CD4-positive, alpha-beta memory T cell (primary cell): ENCODE measurements around the gene GLG1. TPM values are rescaled to one million over a fixed set of nuclear protein-coding genes. Genes with fewer than 3 reads are reported as not detected.
A peak's percentile ranks its signal among the peaks of the same experiment; 100 is the strongest.

Experiments used
- CTCF ChIA-PET: fragments of 350-600 bp; sonication (Branson Sonifier 250); formaldehyde crosslinking; loops from one replicate; lab custom pipeline; 2021; ENCODE audit warnings: inconsistent platforms; ENCODE audit not compliant: partially characterized antibody; lab: Charles Lee
- POLR2A ChIA-PET: fragments of 350-600 bp; sonication (Branson Sonifier 250); formaldehyde crosslinking; loops from one replicate; lab custom pipeline; 2021; ENCODE audit not compliant: partially characterized antibody; lab: Charles Lee
- DNase-seq, 5 donors: peaks; one replicate each; pipeline versions ENCODE4 v3.0.0 to v3.0.0-alpha.2; 2020 to 2022; ENCODE audit warnings: mixed read lengths in 1 of 5
- H3K27ac ChIP-seq: one replicate; pipeline ENCODE4 v1.7.0; 2013; ENCODE audit warnings: low read depth, low read length
- H3K27me3 ChIP-seq: 2 replicates; pipeline ENCODE4 v1.7.0; 2013; ENCODE audit warnings: mild to moderate bottlenecking, low read length, moderate library complexity; ENCODE audit not compliant: insufficient read depth
- H3K36me3 ChIP-seq: 2 replicates; pipeline ENCODE4 v1.7.0; 2013; ENCODE audit warnings: mild to moderate bottlenecking, low read length, moderate library complexity; ENCODE audit not compliant: insufficient read depth
- H3K4me1 ChIP-seq: 2 replicates; pipeline ENCODE4 v1.7.0; 2013; ENCODE audit warnings: mild to moderate bottlenecking, low read length, moderate library complexity; ENCODE audit not compliant: insufficient read depth
- H3K4me3 ChIP-seq, 2 donors: one replicate each; pipeline ENCODE4 v1.7.0; 2013; ENCODE audit warnings: low read length in 2 of 2, mild to moderate bottlenecking in 1 of 2
- H3K9me3 ChIP-seq, 2 donors: one replicate each; pipeline ENCODE4 v1.7.0; 2013; ENCODE audit warnings: low read length in 2 of 2, control low read depth in 1 of 2; ENCODE audit not compliant: control insufficient read depth in 1 of 2
- H3K27ac Mint-ChIP-seq, 7 donors: one replicate each; pipeline ENCODE4 v1.8.0; 2020 to 2021; ENCODE audit warnings: mixed read lengths in 7 of 7, mild to moderate bottlenecking in 6 of 7, inconsistent platforms in 3 of 7, moderate library complexity in 3 of 7
- H3K27me3 Mint-ChIP-seq, 2 donors: one replicate each; pipeline ENCODE4 v1.8.0; 2020 to 2021; ENCODE audit warnings: mixed read lengths in 2 of 2
- H3K36me3 Mint-ChIP-seq, 2 donors: one replicate each; pipeline ENCODE4 v1.8.0; 2020 to 2021; ENCODE audit warnings: mixed read lengths in 2 of 2, inconsistent platforms in 1 of 2, mild to moderate bottlenecking in 1 of 2
- H3K4me1 Mint-ChIP-seq, 4 donors: one replicate each; pipeline ENCODE4 v1.8.0; 2020 to 2021; ENCODE audit warnings: mixed read lengths in 4 of 4, mild to moderate bottlenecking in 1 of 4
- H3K4me3 Mint-ChIP-seq, 8 donors: one replicate each; pipeline ENCODE4 v1.8.0; 2020 to 2021; ENCODE audit warnings: mixed read lengths in 8 of 8, mild to moderate bottlenecking in 7 of 8, moderate library complexity in 6 of 8, inconsistent platforms in 3 of 8
- H3K9me3 Mint-ChIP-seq, 8 donors: one replicate each; pipeline ENCODE4 v1.8.0; 2020 to 2021; ENCODE audit warnings: mixed read lengths in 8 of 8, mild to moderate bottlenecking in 5 of 8, inconsistent platforms in 3 of 8, moderate library complexity in 1 of 8
- intact Hi-C: fragments of 100-400 bp; cut with micrococcal nuclease; formaldehyde crosslinking; loops from one replicate; pipeline ENCODE4 v1.15.1; 2023
- polyA plus RNA-seq, 2 donors: library from polyadenylated mRNA; unstranded; fragments of 300-500 nt; fragmentation: Illumina TruSeq; gene quantifications; one replicate each; pipeline ENCODE4 v1.2.3, GENCODE V29; 2021
- total RNA-seq, 2 experiments: library from RNA; stranded (reverse); gene quantifications; one replicate each; pipeline ENCODE4 v1.2.3, GENCODE V29; 2021

GLG1 gene
- total and polyA plus RNA-seq, 4 experiments from 2014 or later, result 121 to 209 (median 175) TPM

GRCh38 chr16:74474416-74474815 is 132.5 kb downstream of the GLG1 start:
- intact Hi-C loops, result no loop called here
- Mint-ChIP-seq H3K9me3 (no peaks in the 10 kb centered on the region), H3K27ac (peak overlapping the region in 2 of 7 donors; percentile 30 to 32), H3K36me3 (peaks cover 68 to 79% of the 10 kb centered on the region in 2 donors), H3K4me1 (peaks cover 0 to 4% (median 2%) of the 10 kb centered on the region in 4 donors), H3K4me3 (no peak overlapping the region), H3K27me3 (no peaks in the 10 kb centered on the region)
- Histone ChIP-seq H3K36me3 (peaks cover 71% of the 10 kb centered on the region), H3K27me3 (no peaks in the 10 kb centered on the region), H3K4me3 (no peak overlapping the region), H3K9me3 (no peaks in the 10 kb centered on the region), H3K27ac (no peak overlapping the region), H3K4me1 (no peaks in the 10 kb centered on the region)
- ChIA-PET POLR2A (no interaction called here), CTCF (interaction anchor here (1.9 kb wide), 1 partner anchor 165 kb away, joined by 6 read pairs; no protein-coding TSS in a partner anchor)
- no peak for DNase-seq

GRCh38 chr16:74472540-74472939 is 134.4 kb downstream of the GLG1 start:
- Histone ChIP-seq H3K27me3 (no peaks in the 10 kb centered on the region), H3K36me3 (peaks cover 85% of the 10 kb centered on the region), H3K4me1 (peaks cover 5% of the 10 kb centered on the region), H3K9me3 (no peaks in the 10 kb centered on the region), H3K27ac (no peak overlapping the region), H3K4me3 (no peak overlapping the region)
- intact Hi-C loops, result no loop called here
- Mint-ChIP-seq H3K27ac (no peak overlapping the region), H3K27me3 (no peaks in the 10 kb centered on the region), H3K4me3 (no peak overlapping the region), H3K36me3 (peaks cover 69 to 84% of the 10 kb centered on the region in 2 donors), H3K4me1 (peaks cover 4 to 17% (median 6%) of the 10 kb centered on the region in 4 donors), H3K9me3 (no peaks in the 10 kb centered on the region)
- ChIA-PET CTCF (no interaction called here), POLR2A (no interaction called here)
- DNase-seq, result no peak

DNA sequence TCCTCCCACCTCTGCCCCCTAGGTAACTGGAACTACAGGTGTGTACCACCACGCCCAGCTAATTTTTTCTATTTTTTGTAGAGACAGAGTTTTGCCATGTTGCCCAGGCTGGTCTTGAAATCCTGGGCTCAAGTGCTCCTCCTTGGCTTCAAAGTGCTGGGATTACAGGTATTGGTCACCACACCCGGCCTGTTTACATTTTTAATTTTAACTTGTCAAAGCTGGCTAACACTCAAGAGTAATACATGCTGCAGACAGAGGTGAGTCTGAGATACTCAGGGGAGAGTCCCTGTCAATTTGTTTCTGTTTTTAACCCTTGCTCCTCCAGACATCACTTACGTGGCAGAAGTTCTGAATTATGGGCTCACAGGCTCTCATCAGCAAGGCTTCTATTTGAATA is 134.9 kb downstream of the GLG1 start:
- ChIA-PET POLR2A (no interaction called here), CTCF (no interaction called here)
- Mint-ChIP-seq H3K36me3 (peaks cover 70 to 84% of the 10 kb centered on the region in 2 donors), H3K4me1 (peaks cover 9 to 22% (median 12%) of the 10 kb centered on the region in 4 donors), H3K4me3 (no peak overlapping the region), H3K27ac (peak overlapping the region in 1 of 7 donors; percentile 30), H3K9me3 (no peaks in the 10 kb centered on the region), H3K27me3 (no peaks in the 10 kb centered on the region)
- no peak overlapping the region for H3K4me3 ChIP-seq
- no peaks in the 10 kb centered on the region for H3K27me3 ChIP-seq
- peaks cover 90% of the 10 kb centered on the region for H3K36me3 ChIP-seq
- no peak for DNase-seq
- peaks cover 10% of the 10 kb centered on the region for H3K4me1 ChIP-seq
- no peaks in the 10 kb centered on the region for H3K9me3 ChIP-seq
- no peak overlapping the region for H3K27ac ChIP-seq
- intact Hi-C loops, result no loop called here

DNA sequence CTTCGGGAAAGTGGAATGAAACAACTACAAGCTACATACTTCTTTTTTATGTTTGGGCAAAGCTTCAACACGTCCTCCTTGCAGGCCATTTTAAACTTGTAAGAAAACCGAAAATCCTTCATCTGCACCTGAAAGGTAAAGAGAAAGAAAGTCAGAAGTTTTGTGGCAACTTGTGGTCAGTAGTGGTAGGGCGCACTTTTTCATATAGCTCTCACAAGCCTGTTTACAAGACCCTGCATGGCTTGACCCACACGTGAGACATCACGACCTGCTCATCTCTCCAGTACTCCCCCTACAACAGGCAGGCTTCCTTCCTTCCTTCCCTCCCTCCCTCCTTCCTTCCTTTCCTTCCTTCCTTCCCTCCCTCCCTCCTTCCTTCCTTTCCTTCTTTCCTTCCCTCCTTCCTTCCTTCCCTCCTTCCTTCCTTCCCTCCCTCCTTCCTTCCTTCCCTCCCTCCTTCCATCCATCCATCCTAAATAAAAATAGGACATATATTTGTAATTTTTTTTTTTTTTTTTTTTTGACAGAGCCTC is 136.9 kb downstream of the GLG1 start:
- no peaks in the 10 kb centered on the region for H3K27me3 Mint-ChIP-seq
- peaks cover 67 to 85% of the 10 kb centered on the region in 2 donors for H3K36me3 Mint-ChIP-seq
- intact Hi-C loops, result loop anchor here (5.0 kb wide), 1 partner anchor 152 kb away; no protein-coding TSS in a partner anchor

GRCh38 chr16:74468807-74469525 is 137.9 kb downstream of the GLG1 start:
- Mint-ChIP-seq H3K27me3 (no peaks in the 10 kb centered on the region), H3K27ac (peak overlapping the region in 3 of 7 donors; percentile 18 to 41 (median 41)), H3K4me1 (peaks cover 17 to 33% (median 21%) of the 10 kb centered on the region in 4 donors), H3K36me3 (peaks cover 68 to 85% of the 10 kb centered on the region in 2 donors), H3K4me3 (no peak overlapping the region), H3K9me3 (no peaks in the 10 kb centered on the region)
- no peak overlapping the region for H3K4me3 ChIP-seq
- ChIA-PET POLR2A (interaction anchor here (0.7 kb wide), 1 partner anchor 198 kb away, joined by 4 read pairs; the partner anchor contains the start of gene RFWD3), CTCF (interaction anchor here (0.6 to 2.5 kb wide), 3 partner anchors 30 to 154 kb away, joined by 3 to 10 read pairs (median 4); no protein-coding TSS in a partner anchor)
- H3K36me3 ChIP-seq, result peaks cover 84% of the 10 kb centered on the region
- H3K27ac ChIP-seq, result no peak overlapping the region
- no peak for DNase-seq
- H3K27me3 ChIP-seq, result no peaks in the 10 kb centered on the region
- no peaks in the 10 kb centered on the region for H3K9me3 ChIP-seq
- intact Hi-C loops, result loop anchor here (5.0 kb wide), 1 partner anchor 153 kb away; no protein-coding TSS in a partner anchor
- peaks cover 20% of the 10 kb centered on the region for H3K4me1 ChIP-seq

More for the DNA sequence above, 136.9 kb downstream of the GLG1 start:
- ChIA-PET POLR2A (no interaction called here), CTCF (interaction anchor here (2.5 kb wide), 1 partner anchor 153 kb away, joined by 10 read pairs; no protein-coding TSS in a partner anchor)
- Histone ChIP-seq H3K4me3 (no peak overlapping the region), H3K9me3 (no peaks in the 10 kb centered on the region), H3K36me3 (peaks cover 86% of the 10 kb centered on the region), H3K27ac (no peak overlapping the region), H3K4me1 (peaks cover 20% of the 10 kb centered on the region), H3K27me3 (no peaks in the 10 kb centered on the region)
- Mint-ChIP-seq H3K9me3 (no peaks in the 10 kb centered on the region), H3K4me1 (peaks cover 17 to 33% (median 21%) of the 10 kb centered on the region in 4 donors), H3K4me3 (no peak overlapping the region), H3K27ac (peak overlapping the region in 4 of 7 donors; percentile 41 to 75 (median 46))
- no peak for DNase-seq

GRCh38 chr16:74466872-74467271 is 140.0 kb downstream of the GLG1 start:
- DNase-seq, result peak in 4 of 5 donors; percentile 7 to 22 (median 19)
- no peaks in the 10 kb centered on the region for H3K9me3 ChIP-seq
- H3K4me1 Mint-ChIP-seq, result peaks cover 17 to 33% (median 22%) of the 10 kb centered on the region in 4 donors
- intact Hi-C loops, result loop anchor here (5.0 kb wide), 1 partner anchor 155 kb away; no protein-coding TSS in a partner anchor
- peaks cover 20% of the 10 kb centered on the region for H3K4me1 ChIP-seq
- no peak overlapping the region for H3K4me3 ChIP-seq
- ChIA-PET CTCF (interaction anchor here (1.5 to 2.6 kb wide), 2 partner anchors 156 to 158 kb away, joined by 5 to 13 read pairs; no protein-coding TSS in a partner anchor), POLR2A (no interaction called here)
- no peak overlapping the region for H3K27ac ChIP-seq
- no peaks in the 10 kb centered on the region for H3K27me3 ChIP-seq
- no peaks in the 10 kb centered on the region for H3K27me3 Mint-ChIP-seq
- H3K27ac Mint-ChIP-seq, result peak overlapping the region; percentile 26 to 94 (median 72)
- peaks cover 70 to 87% of the 10 kb centered on the region in 2 donors for H3K36me3 Mint-ChIP-seq
- H3K9me3 Mint-ChIP-seq, result no peaks in the 10 kb centered on the region
- peaks cover 84% of the 10 kb centered on the region for H3K36me3 ChIP-seq
- H3K4me3 Mint-ChIP-seq, result peak overlapping the region in 6 of 8 donors; percentile 6 to 59 (median 43)
